ENCODE results near the gene TNNI2.
"Not testable (repeated sequence)": the region's sequence is repeated elsewhere in the genome, so short reads cannot be mapped to it uniquely, and the experiment has no call there.

The TNNI2 gene

DNA sequence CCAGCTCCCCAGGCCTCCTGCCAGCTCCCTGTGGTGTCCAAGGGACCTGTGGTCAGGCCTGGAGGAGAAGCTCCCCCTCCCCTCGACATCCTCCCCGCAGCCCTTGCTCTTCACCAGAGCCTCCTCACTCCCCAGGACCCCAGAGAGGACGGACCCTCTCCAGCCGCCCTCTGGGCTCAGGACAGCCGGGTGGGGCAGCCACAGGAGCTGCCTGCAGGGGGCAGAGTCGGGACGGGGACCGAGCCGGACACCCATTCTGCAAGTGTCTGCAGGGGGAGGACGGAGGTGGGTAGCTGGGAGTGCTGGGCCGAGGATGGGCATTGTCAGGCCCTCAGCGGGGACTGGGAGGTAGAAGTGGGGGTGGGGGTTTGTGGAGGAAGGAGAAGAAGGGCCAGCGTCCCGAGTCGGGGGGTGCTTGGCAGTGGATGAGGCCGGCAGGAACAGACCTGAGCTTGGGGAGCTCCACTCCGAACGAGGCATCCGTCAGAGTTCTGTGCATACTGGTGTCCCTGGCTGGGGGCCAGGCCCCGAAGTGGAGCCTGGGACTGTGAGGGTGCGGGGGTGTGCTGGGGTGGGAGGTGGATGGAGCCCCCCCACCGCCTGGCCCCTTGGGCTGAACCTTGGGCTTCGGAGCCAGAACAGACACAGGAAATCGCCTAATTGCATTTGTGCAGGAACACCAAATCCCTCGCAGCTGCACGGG, 37.7 kb downstream of the TNNI2 start:
- FAIRE-seq, result no peak

DNA sequence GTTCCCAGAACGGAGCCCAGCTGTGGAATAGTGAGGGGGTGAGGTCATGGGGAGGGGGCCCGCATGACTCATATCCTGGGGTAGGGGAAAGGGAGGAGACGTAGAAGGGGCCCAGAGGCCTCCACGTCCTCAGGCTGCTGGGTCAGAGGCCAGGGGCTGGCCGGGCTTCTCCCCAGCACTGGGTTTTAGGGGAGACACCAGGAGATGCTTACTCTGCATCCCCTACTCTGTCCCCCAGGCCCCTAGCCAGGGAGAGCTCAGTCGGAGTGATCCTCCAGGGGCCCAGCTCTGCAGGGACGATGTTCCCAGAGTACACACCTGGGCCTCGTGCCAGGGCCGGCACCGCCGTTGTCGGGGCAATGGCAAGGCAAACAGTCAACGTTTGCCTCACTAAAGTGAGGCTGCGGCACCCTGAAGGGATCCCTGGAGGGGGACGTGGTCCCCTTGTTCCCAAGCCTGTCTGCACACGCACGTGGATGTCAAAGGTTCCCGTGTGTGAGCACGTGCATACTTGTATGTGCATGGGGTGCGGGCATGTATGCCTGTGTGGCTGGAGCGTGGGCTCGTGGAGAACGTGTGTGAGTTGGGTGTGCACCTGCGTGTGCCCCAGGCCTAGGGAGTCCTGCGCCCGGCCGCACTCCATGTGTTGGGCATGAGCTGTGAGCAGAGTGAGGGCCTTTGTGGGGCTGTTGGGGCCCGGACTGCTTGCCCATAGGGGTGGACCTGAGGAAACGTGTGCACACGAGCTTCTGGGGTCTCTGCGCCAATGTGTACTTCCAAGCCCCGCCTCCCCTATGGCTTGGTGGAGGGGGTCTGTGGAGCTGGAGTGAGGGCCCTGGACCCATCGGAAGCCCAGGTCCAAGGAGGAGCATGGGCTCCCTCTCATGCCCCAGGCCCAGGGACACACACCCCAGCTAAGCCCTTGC, 38.7 kb downstream of the TNNI2 start:
- FAIRE-seq, result no peak

DNA sequence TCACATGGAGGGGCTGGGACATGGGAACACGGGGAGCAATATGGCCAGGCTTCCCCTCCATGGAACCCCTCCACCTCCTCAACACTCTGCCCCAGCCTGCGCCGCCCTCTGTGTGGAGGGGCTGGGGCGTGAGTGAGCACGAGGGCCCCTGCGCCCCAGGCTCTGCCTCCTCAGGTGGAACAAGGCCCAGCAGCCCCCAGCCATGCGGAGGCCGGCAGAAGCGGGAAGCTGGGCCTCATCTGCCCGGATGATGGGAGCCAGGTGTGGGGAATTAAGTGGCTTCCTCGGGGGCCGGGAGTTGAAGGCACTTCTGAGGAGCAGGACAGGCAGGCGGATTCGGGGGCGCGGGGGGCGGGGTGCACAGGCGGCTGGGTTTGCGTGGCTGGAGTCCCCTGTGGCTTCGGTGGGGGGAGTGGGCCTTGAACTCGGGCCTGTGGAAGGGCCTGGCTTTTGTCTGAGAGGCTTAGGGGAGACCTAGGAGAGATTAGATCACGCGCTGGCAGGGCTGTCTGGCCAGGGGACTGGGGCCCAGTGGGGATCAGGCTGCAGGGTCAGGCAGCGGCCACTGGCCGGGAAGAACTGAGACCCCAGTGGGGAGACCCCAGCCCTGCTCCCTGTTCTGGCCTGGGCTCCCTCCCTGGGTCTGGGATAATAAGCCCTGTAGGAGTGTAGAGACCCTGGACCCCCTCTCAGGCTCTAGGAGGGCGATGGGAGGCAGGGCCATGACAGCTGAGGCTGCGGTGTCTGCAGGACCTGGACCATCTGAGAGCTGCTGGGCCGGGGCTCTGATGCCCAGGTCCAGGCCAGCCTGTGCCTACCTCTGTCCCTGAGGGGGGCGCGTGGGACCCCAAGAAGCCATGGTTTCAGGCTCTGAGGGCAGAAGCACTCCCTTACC, 39.6 kb downstream of the TNNI2 start:
- FAIRE-seq, result no peak

DNA sequence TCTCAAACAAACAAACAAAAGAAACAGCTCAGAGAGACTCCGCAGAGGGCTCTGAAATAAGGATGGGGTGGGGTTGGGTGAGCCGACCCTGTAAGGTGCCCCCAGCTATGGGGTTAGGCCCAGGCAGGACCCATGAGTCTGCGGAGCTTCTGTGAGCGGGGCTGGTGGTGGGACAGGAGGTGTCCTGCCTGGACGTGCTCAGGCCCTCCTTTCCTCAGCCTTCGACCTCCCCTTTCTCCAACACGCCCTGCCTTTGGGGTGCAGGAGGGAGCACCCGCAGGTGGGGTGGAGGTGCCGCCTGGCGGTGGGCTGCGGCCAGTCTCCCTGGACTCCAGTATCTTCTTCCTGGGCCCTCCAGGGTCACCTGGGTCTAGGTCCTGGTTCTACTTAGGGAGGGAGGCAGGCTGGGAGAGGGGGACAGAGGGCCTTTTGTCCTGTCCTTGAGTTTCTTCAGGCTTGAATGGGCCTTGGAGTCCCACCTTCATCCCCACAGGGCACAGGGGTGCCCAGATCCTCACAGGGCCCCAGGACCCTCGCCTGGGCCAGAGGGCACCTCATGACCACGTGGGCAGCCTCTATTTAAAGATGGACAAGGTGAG, 40.7 kb downstream of the TNNI2 start:
- FAIRE-seq, result no peak

DNA sequence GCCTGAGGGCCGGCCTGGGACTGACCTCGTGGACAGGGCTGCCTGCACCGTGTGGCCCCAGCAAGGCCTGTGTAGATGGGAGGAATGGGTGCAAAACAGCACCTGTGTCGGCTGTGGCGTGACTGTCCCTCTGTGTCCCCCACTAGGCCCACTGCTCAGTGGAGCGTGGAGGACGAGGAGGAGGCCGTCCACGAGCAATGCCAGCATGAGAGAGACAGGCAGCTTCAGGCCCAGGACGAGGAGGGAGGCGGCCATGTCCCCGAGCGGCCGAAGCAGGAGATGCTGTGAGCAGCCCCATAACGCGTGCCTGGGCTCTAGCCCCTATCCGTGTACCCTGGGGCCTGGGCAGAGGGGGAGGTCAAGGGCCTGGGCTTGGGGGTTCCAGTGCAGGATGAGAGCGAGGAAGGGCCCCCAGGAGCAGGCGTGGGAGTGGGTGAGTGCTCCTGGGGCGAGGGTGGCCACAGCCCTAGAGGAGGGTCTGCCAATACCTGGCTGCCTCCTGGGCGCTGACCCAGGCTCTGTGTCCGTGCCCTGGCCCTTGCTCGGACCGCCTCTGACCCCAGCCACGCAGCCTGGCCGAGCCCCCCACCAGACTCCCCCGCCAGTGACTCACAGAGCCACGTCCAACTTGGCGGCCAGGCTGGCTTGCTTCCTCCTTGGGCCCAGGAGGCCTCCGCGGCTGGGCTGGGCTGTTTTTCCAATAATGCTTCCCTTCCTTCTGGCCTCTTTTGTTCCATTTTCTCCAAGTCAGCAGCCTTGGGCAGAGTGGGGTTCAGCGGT, 41.4 kb downstream of the TNNI2 start:
- no peak for FAIRE-seq

DNA sequence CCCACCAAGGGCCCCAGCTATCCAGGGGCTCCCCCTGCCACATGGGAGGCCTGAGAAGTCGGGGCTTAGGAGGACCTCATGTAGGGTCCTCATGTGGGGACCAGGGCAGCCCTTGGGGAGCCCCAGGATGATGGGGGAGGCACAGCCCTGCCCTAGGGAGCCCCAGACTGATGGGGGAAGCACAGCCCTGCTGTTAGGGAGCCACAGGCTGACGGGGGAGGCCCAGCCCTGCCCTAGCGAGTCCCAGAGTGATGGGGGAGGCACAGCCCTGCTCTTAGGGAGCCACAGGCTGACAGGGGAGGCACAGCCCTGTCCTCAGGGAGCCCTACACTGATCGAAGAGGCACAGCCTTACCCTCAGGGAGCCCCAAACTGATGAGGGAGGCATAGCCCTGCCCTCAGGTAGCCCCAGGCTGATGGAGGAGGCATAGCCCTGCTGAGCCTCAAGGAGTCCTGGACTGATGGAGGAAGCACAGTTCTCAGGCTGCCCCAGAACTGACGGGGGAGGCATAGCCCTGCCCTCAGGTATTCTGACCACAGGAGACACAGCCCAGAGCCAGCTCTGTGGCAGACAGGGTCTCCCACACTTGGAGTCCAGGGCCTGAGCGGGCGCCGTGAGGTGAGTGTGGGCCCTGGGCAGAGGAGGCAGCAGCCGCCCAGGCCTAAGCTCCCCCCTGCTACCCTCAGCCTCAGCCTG, 42.1 kb downstream of the TNNI2 start:
- no peak for FAIRE-seq

DNA sequence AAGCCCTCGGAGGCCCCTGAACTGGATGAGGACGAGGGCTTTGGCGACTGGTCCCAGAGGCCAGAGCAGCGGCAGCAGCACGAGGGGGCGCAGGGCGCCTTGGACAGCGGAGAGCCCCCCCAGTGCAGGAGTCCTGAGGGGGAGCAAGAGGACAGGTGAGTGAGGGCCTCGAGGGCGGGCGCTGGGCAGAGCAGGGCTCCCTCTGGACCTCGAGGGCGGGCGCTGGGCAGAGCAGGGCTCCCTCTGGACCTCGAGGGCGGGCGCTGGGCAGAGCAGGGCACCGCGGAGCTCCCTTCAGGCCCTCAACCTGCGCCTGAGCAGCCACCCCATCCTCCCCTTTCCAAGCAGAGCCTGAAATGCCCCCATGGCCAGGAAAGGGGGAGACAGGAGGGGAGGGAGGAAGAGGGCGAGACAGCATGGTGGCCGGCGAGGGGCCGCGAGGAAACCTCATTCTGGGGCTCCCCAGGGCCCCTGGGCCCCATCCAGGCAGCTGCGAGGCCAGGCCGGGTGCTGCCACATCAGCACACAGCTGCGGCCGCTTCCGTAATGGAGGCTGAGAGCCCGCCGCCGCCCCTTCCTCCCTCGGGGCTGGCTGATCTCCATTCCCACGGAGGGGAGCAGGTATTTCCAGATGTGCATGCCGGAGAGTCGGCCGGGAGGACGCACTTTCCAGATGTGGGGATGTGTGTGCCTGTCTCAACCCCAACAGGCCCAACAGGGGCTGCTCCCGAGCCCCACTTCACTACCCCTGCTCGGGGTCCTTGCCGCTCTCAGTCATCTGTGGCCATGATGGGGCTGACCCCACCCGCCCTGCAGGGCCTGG, 42.9 kb downstream of the TNNI2 start:
- FAIRE-seq, result no peak

DNA sequence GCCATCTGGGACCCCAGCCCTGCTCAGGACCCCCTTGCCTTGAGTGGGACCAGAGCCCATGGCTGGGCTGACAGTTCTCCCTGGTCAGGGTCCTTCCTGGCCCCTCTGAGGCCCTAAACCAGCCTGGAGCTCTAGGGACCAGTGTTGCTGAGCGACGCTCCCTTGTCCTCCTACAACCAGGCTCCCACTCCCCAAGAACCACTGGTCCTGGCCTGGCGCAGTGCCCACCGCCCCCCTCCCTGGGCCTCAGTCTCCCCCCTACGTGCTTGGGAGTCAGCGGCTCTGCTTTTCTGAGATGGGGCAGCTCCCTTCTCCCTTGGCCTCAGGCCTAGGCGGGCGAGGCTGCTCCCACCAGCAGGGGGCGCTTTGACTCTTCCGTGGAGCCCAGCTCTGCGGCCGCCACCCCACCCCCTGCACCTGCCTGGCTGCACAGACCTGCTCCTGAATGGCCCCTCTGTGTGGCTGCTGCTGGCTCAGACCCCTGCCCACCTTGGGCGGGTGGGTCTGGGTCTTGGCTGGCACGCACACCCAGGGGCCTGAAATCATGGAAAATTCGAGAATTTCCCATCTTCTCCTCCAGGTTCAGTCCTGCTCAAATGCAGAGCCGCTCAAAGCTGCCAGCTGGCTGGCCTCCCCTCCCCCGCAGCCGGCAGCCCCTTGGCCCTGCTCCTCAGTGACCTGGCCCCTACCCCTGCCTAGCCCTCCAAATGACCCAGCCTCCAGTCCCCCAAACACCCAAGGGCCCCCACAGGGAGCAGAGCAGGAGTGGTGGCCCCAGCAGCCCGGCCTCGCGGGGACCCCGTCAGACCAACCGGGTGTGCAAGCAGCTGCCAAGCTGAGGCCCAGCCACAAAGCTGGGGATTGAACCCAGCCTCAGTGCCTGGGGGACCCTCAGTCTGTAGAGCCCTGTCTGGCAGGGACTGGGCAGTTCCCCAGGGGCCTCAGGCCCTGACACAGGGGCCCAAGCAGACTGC, 43.8 kb downstream of the TNNI2 start:
- FAIRE-seq, result no peak

DNA sequence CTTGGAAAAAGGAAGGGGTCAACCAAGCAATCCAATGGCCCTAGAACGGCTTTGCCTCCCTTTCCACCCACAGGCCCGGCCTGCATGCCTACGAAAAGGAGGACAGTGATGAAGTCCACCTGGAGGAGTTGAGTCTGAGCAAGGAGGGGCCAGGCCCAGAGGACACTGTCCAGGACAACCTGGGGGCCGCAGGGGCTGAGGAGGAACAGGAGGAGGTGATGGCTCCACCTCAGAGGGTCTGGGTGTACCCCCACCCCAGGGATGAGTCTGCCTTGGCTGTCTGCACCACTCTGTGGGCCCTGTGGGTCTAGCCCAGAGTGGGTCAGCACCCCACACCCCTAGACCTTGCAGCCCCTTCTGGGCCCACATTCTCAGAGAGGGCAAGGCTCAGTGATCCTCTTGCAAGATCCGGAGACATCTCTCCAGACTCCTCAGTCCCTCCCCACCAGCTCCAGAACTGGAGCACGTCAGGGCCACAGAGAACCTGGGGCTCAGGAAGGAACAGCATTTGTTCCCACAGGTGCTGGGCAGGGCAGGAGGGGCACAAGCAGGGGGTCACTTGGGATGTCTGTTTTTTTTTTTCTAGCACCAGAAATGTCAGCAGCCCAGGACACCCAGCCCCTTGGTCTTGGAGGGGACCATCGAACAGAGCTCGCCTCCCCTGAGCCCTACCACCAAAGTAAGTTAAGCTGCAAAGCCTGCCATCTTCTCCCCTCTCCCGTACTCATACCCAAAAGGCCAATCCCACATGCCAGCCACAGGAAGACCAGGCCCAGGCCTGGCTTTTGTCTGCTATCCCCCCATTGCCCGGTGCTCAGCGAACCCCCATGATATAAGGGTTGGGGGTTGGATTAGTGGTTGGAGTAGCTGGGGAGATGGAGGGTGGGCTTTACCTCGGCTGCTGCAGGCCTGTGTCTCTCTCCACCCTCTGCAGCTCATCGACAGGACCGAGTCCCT, 44.8 kb downstream of the TNNI2 start:
- no peak for FAIRE-seq

DNA sequence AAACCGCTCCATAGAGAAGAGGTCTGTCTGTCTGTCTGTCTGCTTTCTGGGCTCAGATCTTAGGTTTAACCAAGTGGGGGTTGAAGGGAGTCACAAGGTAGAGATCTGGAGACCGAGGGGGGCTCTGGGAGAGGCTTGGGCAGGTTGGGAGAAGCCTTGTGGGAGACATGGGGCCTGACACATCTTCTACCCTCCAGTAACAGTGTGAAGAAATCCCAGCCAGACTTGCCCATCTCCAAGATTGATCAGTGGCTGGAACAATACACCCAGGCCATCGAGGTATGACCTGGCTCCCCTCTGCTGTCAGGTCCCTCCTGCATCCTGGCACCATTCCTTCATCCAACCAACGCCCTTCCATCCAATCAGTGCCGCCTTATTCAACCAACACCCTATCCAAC, 45.5 kb downstream of the TNNI2 start:
- FAIRE-seq, result no peak

DNA sequence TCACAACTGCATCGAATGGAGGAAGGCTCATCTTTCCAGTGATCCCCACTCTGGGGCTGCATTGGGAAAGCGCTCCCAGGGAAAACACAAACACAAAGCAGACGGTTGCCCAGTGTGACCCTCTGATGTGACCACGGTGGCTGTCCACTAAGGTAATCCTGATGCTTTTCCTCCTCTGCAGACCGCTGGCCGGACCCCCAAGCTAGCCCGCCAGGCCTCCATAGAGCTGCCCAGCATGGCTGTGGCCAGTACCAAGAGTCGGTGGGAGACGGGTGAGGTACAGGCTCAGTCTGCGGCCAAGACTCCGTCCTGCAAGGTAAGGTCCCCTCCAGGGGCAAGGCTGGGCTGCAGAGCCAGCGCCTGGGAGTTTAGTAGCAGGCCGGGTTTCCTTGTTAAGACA, 47.8 kb downstream of the TNNI2 start:
- not testable (repeated sequence) for FAIRE-seq

DNA sequence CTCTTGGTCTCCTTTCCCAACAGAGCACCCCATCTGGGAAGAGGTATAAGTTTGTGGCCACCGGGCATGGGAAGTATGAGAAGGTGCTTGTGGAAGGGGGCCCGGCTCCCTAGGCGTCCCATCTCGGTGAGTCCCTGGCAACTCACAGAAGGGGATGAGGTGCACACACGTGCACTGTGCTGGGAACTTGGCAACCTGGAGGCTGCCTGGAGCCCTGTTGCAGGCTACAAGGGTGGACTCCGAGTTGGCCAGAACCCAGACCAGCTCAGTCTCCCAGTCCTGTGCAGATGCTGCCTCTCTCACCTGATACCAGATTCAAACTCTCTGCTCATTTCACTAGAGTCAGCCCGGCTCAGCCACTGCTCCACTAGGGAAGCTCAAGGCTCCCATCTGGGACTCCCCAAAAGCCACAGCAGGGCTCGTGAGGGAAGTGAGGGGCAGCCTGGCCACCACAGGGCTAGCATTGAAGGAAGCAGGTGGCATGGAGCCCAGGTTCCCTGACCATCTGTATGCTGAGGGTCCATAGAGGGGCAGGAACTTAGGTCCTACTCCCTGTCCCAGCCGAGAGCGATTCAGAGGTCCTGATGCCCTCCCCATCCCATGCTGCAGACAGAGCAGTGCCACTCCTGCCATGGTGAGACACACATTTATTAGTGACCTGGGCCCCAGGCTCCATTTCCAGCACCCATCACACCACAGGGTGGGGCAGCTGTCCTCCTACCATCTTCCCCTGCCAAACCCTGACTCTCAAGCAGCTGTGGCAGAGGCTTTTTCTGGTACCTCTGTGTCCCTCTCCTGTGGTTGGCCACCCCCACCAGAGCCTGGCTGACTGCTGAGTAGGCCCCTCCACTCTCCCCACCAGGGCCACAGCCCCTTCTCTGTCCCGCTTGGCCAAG, 48.9 kb downstream of the TNNI2 start:
- no peak for FAIRE-seq

DNA sequence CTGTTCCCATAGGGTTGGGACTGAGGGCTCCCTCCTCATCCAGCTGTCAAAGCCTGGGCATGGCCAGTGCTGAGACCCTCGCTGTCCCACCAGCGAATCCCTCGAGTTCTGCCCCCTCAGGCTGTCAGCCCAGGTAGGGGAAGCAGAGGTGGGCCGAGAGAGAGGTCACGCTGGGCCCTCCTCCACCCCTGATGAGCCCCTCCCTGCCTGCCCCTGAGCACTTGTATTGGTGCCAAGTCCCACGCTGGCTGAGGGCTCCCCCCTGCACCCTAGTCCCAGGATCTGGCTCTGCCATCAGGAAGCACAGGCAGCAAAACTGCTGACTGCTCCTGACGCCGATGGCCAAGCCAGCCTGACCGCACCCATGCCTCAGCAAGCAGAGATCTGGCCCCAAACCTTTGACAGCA, 49.6 kb downstream of the TNNI2 start:
- FAIRE-seq, result no peak

DNA sequence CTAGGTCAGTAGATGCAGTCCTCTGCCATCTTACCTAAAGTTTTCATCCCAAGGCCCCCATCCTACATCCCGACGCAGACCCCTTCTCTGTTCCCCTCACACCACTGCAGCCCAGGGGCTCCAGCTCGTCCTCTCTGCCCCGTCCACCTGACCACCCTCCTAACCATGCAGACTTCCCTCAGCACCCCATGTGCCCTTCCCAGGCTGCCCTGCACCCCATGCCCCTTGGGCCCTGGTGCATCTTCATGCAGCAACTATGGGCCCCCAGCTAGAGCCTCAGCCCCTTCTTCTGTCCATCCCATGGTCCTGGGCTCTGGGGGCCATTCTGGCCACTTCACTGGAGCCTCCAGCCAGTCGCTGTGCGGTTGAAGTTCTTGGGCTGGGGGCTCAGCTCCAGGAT, 50.0 kb downstream of the TNNI2 start:
- no peak for FAIRE-seq

DNA sequence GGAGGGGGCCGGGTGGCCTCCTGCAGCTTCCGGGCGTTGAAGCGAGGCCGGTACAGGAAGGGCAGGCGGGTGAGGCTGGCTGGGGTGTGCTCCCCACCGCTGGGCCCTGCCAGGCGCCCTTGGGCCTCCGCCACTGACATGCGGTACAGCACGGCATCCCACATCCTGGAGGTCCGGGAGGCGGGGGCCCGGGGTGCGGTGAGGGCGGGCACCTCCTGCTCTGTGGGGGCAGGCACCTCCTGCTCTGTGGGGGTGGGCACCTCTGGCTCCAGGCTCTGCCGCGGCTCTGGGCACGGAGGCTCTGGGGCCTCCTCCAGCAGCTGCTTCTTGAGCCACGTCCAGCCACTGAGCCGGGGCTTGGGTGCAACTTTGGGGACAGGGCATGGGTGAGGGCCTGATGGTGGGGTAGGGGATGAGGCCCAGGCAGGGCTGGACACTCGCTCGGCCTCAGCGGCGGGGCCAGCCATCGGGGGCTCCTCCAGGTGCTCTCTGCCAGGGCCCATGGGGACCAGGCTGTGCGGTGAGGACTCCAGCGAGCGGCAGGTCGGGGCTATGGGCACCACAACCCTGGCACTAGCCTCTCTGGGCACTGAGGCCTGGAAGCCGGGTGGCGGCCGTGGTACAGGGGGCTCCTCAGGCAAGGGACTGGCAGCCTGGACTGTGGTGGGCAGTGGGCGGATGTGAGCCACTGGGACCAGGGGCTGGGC, 50.6 kb downstream of the TNNI2 start:
- no peak for FAIRE-seq
